Measurements from ENCODE around the gene TNS1. TPM values are rescaled to one million over a fixed set of nuclear protein-coding genes. Genes with fewer than 3 reads are reported as not detected.

Gene TNS1
- total and polyA plus RNA-seq, 9 of the 15 experiments (the other 6 are each of a cell fraction or from before 2014, with no cell fraction given) = 0.13 to 2.7 (median 0.77) TPM

DNA sequence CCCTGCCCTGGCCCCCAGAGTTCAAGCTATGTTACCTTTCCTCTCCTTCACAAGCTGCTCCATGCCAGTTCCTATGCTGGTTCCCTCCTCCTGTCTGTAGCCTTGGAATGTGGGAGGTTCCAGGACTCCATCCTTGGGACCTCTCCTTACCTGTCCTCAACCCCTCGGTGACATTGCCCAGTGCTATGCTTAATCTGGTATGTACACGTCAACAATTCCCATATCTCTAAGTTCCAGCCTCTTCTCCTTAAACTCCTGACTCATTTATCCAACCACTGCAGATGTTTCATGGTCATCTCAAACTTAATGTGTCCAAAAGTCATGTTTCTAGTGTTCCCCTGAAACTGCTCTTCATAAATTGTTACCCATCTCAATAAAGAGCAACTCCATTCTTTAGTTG lies 160.8 kb downstream of the TNS1 start (continued):
- TF ChIP-seq, protein P1, sequence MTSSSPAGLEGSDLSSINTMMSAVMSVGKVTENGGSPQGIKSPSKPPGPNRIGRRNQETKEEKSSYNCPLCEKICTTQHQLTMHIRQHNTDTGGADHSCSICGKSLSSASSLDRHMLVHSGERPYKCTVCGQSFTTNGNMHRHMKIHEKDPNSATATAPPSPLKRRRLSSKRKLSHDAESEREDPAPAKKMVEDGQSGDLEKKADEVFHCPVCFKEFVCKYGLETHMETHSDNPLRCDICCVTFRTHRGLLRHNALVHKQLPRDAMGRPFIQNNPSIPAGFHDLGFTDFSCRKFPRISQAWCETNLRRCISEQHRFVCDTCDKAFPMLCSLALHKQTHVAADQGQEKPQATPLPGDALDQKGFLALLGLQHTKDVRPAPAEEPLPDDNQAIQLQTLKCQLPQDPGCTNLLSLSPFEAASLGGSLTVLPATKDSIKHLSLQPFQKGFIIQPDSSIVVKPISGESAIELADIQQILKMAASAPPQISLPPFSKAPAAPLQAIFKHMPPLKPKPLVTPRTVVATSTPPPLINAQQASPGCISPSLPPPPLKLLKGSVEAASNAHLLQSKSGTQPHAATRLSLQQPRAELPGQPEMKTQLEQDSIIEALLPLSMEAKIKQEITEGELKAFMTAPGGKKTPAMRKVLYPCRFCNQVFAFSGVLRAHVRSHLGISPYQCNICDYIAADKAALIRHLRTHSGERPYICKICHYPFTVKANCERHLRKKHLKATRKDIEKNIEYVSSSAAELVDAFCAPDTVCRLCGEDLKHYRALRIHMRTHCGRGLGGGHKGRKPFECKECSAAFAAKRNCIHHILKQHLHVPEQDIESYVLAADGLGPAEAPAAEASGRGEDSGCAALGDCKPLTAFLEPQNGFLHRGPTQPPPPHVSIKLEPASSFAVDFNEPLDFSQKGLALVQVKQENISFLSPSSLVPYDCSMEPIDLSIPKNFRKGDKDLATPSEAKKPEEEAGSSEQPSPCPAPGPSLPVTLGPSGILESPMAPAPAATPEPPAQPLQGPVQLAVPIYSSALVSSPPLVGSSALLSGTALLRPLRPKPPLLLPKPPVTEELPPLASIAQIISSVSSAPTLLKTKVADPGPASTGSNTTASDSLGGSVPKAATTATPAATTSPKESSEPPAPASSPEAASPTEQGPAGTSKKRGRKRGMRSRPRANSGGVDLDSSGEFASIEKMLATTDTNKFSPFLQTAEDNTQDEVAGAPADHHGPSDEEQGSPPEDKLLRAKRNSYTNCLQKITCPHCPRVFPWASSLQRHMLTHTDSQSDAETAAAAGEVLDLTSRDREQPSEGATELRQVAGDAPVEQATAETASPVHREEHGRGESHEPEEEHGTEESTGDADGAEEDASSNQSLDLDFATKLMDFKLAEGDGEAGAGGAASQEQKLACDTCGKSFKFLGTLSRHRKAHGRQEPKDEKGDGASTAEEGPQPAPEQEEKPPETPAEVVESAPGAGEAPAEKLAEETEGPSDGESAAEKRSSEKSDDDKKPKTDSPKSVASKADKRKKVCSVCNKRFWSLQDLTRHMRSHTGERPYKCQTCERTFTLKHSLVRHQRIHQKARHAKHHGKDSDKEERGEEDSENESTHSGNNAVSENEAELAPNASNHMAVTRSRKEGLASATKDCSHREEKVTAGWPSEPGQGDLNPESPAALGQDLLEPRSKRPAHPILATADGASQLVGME (CRISPR knock-in tag; IDR thresholded peaks at IDR 0.05) = no peak
- peak; percentile 87 for TF ChIP-seq ZNF316 (IDR thresholded peaks at IDR 0.05)
- TF ChIP-seq, protein P2, sequence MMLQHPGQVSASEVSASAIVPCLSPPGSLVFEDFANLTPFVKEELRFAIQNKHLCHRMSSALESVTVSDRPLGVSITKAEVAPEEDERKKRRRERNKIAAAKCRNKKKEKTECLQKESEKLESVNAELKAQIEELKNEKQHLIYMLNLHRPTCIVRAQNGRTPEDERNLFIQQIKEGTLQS (IDR thresholded peaks at IDR 0.05) = peak; percentile 59; the same call in 1 of the 2 replicates
- TF ChIP-seq, protein P2 (CRISPR knock-in tag; conservative IDR thresholded peaks at IDR 0.05) = no peak
- TF ChIP-seq SP1 (CRISPR knock-in tag; IDR thresholded peaks at IDR 0.05) = no peak
- TF ChIP-seq RFX1 (IDR thresholded peaks at IDR 0.05) = no peak
- TF ChIP-seq PRPF4 (IDR thresholded peaks at IDR 0.05; ENCODE audit: insufficient read depth, low read depth, low read length, poor library complexity, severe bottlenecking) = no peak
- TF ChIP-seq ZNF3 (CRISPR knock-in tag; IDR thresholded peaks at IDR 0.05) = no peak
- peak; percentile 44 for TF ChIP-seq CCNT2 (IDR thresholded peaks at IDR 0.05; ENCODE audit: borderline replicate concordance, extremely low read depth, insufficient read length, low read depth, low read length)
- TF ChIP-seq CSDE1 (IDR thresholded peaks at IDR 0.05) = no peak
- no peak for TF ChIP-seq ZNF699 (CRISPR knock-in tag; IDR thresholded peaks at IDR 0.05; ENCODE audit: insufficient replicate concordance)
- TF ChIP-seq CBFA2T2 (conservative IDR thresholded peaks at IDR 0.05) = peak; percentile 94
- TF ChIP-seq, protein P3, sequence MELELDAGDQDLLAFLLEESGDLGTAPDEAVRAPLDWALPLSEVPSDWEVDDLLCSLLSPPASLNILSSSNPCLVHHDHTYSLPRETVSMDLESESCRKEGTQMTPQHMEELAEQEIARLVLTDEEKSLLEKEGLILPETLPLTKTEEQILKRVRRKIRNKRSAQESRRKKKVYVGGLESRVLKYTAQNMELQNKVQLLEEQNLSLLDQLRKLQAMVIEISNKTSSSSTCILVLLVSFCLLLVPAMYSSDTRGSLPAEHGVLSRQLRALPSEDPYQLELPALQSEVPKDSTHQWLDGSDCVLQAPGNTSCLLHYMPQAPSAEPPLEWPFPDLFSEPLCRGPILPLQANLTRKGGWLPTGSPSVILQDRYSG (tag; conservative IDR thresholded peaks at IDR 0.05; ENCODE audit: low read depth) = no peak
- peak; percentile 97 for TF ChIP-seq SMARCA4 (IDR thresholded peaks at IDR 0.05)
- no peak for TF ChIP-seq ELF1 (tag; IDR thresholded peaks at IDR 0.05)
- TF ChIP-seq ZNF232 (CRISPR knock-in tag; IDR thresholded peaks at IDR 0.05) = no peak
- TF ChIP-seq, protein P4, sequence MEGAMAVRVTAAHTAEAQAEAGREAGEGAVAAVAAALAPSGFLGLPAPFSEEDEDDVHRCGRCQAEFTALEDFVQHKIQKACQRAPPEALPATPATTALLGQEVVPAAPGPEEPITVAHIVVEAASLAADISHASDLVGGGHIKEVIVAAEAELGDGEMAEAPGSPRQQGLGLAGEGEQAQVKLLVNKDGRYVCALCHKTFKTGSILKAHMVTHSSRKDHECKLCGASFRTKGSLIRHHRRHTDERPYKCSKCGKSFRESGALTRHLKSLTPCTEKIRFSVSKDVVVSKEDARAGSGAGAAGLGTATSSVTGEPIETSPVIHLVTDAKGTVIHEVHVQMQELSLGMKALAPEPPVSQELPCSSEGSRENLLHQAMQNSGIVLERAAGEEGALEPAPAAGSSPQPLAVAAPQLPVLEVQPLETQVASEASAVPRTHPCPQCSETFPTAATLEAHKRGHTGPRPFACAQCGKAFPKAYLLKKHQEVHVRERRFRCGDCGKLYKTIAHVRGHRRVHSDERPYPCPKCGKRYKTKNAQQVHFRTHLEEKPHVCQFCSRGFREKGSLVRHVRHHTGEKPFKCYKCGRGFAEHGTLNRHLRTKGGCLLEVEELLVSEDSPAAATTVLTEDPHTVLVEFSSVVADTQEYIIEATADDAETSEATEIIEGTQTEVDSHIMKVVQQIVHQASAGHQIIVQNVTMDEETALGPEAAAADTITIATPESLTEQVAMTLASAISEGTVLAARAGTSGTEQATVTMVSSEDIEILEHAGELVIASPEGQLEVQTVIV (CRISPR knock-in tag; IDR thresholded peaks at IDR 0.05; ENCODE audit: borderline replicate concordance) = no peak
- no peak for TF ChIP-seq GATAD2A (IDR thresholded peaks at IDR 0.05)
- no peak for TF ChIP-seq KDM2B (CRISPR knock-in tag; IDR thresholded peaks at IDR 0.05)
- no peak for TF ChIP-seq KLF6 (CRISPR knock-in tag; IDR thresholded peaks at IDR 0.05; ENCODE audit: borderline replicate concordance)
- TF ChIP-seq HNRNPK (IDR thresholded peaks at IDR 0.05; ENCODE audit: low read depth, low read length, poor library complexity, severe bottlenecking) = no peak

All from K562 (cell line).